ENCODE data around the gene PDLIM5.

Gene PDLIM5

DNA sequence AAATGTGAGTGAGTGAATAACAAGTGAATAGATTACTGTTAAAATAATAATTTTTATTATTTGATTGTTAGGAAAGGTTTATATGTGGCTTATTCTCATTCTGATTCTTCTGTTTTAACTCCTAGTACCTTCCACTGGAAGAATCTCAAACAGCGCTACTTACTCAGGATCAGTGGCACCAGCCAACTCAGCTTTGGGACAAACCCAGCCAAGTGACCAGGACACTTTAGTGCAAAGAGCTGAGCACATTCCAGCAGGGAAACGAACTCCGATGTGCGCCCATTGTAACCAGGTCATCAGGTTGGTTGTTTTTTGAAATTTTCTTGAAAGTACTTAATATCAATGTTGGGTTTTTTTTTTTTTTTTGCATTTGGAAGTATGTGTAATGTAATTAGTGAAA, 188.4 kb downstream of the PDLIM5 start:
- no peak for ATAC-seq (ENCODE audit: low read depth)
- Histone ChIP-seq H3K4me1 (ENCODE audit: insufficient read depth, poor library complexity, severe bottlenecking) (peaks cover 25% of the 10 kb centered on the region), H3K27ac (ENCODE audit: poor library complexity, severe bottlenecking) (peak overlapping the region; percentile 81), H3K9me3 (ENCODE audit: severe bottlenecking) (no peaks in the 10 kb centered on the region), H3K36me3 (ENCODE audit: low read depth) (peaks cover 52% of the 10 kb centered on the region), H3K27me3 (ENCODE audit: insufficient read depth, poor library complexity, severe bottlenecking) (no peaks in the 10 kb centered on the region), H3K4me3 (ENCODE audit: severe bottlenecking) (no peak overlapping the region)
- no peak for DNase-seq (ENCODE audit: low spot score)
- TF ChIP-seq, protein P1, sequence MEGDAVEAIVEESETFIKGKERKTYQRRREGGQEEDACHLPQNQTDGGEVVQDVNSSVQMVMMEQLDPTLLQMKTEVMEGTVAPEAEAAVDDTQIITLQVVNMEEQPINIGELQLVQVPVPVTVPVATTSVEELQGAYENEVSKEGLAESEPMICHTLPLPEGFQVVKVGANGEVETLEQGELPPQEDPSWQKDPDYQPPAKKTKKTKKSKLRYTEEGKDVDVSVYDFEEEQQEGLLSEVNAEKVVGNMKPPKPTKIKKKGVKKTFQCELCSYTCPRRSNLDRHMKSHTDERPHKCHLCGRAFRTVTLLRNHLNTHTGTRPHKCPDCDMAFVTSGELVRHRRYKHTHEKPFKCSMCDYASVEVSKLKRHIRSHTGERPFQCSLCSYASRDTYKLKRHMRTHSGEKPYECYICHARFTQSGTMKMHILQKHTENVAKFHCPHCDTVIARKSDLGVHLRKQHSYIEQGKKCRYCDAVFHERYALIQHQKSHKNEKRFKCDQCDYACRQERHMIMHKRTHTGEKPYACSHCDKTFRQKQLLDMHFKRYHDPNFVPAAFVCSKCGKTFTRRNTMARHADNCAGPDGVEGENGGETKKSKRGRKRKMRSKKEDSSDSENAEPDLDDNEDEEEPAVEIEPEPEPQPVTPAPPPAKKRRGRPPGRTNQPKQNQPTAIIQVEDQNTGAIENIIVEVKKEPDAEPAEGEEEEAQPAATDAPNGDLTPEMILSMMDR (IDR thresholded peaks at IDR 0.05; ENCODE audit: poor library complexity, severe bottlenecking) = no peak

- ATAC-seq (ENCODE audit: low read depth) (peak; percentile 92), DNase-seq (ENCODE audit: low spot score) (no peak)
- Histone ChIP-seq H3K27me3 (ENCODE audit: insufficient read depth, poor library complexity, severe bottlenecking) (no peaks in the 10 kb centered on the region), H3K27ac (ENCODE audit: poor library complexity, severe bottlenecking) (peak overlapping the region; percentile 81), H3K4me3 (ENCODE audit: severe bottlenecking) (no peak overlapping the region), H3K36me3 (ENCODE audit: low read depth) (peaks cover 66% of the 10 kb centered on the region), H3K9me3 (ENCODE audit: severe bottlenecking) (no peaks in the 10 kb centered on the region), H3K4me1 (ENCODE audit: insufficient read depth, poor library complexity, severe bottlenecking) (peaks cover 25% of the 10 kb centered on the region)
- TF ChIP-seq, protein P1 (IDR thresholded peaks at IDR 0.05; ENCODE audit: poor library complexity, severe bottlenecking) = peak; percentile 5
Observed at GRCh38 chr4:94641702-94642560, 190.2 kb downstream of the PDLIM5 start.

DNA sequence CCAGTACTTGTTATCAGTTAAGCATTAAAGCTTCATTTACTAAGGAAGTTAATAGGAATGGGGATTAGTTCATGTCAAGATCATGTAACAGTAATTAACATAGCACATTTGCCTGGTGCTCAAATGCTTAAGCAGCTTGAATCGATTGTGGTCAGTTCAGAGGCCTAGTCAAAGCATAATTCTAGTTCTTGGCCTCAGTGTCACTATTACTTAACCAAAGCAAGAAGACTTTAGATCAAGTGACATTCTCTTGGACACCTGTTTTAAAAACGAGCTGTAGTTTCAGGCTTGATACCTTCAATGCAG, 190.8 kb downstream of the PDLIM5 start:
- peak overlapping the region; percentile 81 for H3K27ac ChIP-seq (ENCODE audit: poor library complexity, severe bottlenecking)
- TF ChIP-seq, protein P1 (IDR thresholded peaks at IDR 0.05; ENCODE audit: poor library complexity, severe bottlenecking) = no peak
- no peaks in the 10 kb centered on the region for H3K27me3 ChIP-seq (ENCODE audit: insufficient read depth, poor library complexity, severe bottlenecking)
- peaks cover 25% of the 10 kb centered on the region for H3K4me1 ChIP-seq (ENCODE audit: insufficient read depth, poor library complexity, severe bottlenecking)
- no peaks in the 10 kb centered on the region for H3K9me3 ChIP-seq (ENCODE audit: severe bottlenecking)
- peaks cover 70% of the 10 kb centered on the region for H3K36me3 ChIP-seq (ENCODE audit: low read depth)
- no peak overlapping the region for H3K4me3 ChIP-seq (ENCODE audit: severe bottlenecking)
- DNase-seq (ENCODE audit: low spot score) (no peak), ATAC-seq (ENCODE audit: low read depth) (no peak)

DNA sequence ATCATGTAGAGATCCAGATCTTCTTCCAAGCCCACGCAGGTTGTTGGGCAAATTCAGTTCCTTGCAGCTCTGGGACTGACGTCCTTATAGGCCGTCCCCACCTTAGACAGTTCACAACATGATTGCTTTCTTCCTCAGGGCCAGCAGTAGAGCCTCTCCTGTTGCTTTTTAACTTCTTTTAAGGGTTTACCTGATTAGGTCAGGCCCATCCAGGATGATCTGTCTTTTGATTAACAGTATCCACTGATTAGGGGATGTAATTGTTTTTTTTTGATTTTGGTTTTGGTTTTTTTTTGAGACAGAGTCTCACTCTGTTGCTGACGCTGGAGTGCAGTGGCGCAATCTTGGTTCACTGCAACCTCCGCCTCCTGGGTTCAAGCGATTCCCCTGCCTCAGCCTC, 197.0 kb downstream of the PDLIM5 start:
- ATAC-seq (ENCODE audit: low read depth) (no peak), DNase-seq (ENCODE audit: low spot score) (no peak)
- Histone ChIP-seq H3K27me3 (ENCODE audit: insufficient read depth, poor library complexity, severe bottlenecking) (no peaks in the 10 kb centered on the region), H3K36me3 (ENCODE audit: low read depth) (peaks cover 63% of the 10 kb centered on the region), H3K4me3 (ENCODE audit: severe bottlenecking) (no peak overlapping the region), H3K9me3 (ENCODE audit: severe bottlenecking) (no peaks in the 10 kb centered on the region), H3K4me1 (ENCODE audit: insufficient read depth, poor library complexity, severe bottlenecking) (peaks cover 6% of the 10 kb centered on the region), H3K27ac (ENCODE audit: poor library complexity, severe bottlenecking) (no peak overlapping the region)
- TF ChIP-seq, protein P1 (IDR thresholded peaks at IDR 0.05; ENCODE audit: poor library complexity, severe bottlenecking) = no peak
